GM13976 (cell line): ENCODE data around the gene SPOCD1.

ENCODE experiments used
- DNase-seq: peaks from one replicate; pipeline ENCODE4 v3.0.0; 2012; ENCODE audit warnings: low spot score
- in situ Hi-C: fragments of 300-500 bp; cut with MboI; formaldehyde crosslinking; loops from one replicate; pipeline ENCODE4 v1.12.0; 2022; ENCODE audit warnings: low sequenced_read_pairs, mixed read lengths, inconsistent platforms; ENCODE audit not compliant: unreplicated experiment
- TF ChIP-seq, protein P1 (sequence below): IDR thresholded peaks from 2 replicates; pipeline ENCODE4 v1.5.1; 2012; ENCODE audit warnings: borderline replicate concordance, mild to moderate bottlenecking; ENCODE audit not compliant: insufficient read depth; ENCODE audit errors: extremely low read depth, missing control alignments, control extremely low read depth

The SPOCD1 gene

DNA sequence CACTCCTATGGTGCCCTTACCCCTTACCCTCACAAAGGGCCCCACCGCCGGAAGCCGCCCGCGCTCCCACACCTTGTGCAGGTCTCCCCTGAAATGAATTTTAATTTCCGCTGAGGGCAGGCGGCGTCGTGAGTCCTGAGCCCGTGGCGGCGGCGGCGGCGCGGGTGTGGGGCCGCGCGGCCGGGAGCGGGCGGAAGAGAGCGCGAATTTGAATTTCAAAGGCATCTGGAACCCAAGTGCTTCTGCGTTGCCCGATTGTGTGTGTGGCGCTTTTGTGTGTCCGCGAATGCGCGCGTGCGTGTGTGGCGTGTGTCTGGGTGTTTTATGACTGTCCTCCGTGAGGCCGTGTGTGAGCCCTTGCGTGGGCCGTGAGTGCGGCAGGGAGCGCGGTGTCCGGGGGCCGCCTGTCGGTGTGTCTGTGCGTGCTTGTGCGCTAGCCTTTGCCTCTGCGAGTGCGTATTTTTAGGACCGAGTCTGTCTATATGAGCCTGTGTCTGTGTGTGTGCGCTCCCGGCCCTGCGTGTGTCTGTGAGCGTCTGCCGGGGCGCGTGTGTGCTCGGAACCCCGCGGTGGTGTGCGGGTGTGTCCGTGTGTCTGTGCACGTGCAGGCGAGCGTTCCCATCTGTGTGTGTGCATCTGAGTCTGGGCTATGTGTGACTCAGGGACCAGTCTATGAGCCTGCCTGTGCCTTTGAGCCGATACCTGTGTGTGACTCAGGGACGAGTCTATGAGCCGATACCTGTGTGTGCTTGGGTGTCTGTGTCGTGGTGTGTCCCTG lies 43.7 kb downstream of the SPOCD1 start:
- in situ Hi-C loops, result no loop called here
- TF ChIP-seq, protein P1, sequence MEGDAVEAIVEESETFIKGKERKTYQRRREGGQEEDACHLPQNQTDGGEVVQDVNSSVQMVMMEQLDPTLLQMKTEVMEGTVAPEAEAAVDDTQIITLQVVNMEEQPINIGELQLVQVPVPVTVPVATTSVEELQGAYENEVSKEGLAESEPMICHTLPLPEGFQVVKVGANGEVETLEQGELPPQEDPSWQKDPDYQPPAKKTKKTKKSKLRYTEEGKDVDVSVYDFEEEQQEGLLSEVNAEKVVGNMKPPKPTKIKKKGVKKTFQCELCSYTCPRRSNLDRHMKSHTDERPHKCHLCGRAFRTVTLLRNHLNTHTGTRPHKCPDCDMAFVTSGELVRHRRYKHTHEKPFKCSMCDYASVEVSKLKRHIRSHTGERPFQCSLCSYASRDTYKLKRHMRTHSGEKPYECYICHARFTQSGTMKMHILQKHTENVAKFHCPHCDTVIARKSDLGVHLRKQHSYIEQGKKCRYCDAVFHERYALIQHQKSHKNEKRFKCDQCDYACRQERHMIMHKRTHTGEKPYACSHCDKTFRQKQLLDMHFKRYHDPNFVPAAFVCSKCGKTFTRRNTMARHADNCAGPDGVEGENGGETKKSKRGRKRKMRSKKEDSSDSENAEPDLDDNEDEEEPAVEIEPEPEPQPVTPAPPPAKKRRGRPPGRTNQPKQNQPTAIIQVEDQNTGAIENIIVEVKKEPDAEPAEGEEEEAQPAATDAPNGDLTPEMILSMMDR, result no peak
- DNase-seq, result no peak

DNA sequence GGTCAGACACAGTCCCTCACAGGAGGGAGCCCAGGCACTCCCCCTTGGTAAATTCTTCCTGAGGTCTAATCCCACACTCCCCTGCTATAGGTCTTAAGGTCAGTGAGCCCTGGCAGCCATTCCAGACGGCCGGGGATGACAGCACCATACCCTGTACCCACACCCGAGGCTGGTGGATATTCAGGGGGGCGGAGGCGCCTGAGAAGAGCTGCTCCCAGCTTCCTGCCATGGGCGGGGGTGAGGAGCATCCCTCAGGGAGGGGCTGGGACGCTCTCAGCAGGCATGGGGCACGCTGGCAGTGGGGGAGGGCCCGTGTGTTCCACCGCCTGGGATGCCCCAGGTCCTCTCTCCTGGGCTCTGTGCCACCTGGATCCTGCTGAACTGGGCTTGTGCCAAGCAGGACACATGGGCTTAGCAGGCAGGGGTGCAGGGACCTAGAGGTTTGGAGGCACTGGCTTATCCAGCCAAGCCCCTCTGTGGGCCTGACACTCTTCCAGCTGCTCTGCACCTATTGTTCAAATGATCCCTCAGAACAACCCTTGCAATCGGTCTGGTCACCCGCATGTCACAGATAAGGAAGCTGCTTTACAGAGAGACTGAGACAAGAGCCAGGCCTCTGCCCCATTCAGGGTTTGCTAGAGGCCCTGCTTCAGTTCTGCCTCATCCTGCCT lies 46.0 kb downstream of the SPOCD1 start:
- in situ Hi-C loops, result no loop called here
- no peak for DNase-seq
- TF ChIP-seq, protein P1, result no peak

DNA sequence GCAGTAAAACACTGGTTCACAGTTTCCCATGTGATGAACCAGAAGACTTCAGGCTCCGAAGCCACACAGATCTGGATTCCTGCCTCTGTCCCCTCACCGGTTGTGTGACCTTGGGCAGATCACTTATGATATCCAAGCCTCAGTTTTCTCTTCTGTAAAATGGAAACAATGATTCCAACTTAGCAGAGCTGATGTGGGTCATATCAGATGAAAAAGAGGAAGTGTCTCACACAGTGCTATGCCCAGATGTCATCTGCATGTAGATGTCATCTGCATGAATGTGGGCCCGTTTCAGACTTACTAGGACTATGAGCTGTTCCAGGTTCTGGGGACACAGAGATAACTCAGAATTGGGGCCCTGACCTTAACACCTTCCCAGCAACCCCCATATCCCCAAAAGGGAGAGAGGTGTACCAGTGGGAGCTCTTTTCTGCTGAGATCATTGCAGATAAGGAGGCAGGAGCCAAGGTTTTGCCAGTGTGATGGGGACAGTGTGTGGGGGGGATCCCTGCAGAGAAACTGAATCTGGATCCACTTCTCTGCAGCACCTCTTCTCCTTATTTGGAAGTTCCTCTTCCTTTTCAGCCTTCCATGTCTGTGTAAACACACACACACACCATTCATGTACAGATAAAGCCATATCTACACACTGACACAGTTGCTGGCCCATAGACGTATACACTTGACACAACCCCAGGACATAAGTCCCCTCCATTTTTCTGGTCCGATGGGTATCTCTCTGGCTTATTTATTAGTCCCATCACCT lies 46.7 kb downstream of the SPOCD1 start:
- in situ Hi-C loops, result no loop called here
- DNase-seq, result no peak
- TF ChIP-seq, protein P1, result no peak

DNA sequence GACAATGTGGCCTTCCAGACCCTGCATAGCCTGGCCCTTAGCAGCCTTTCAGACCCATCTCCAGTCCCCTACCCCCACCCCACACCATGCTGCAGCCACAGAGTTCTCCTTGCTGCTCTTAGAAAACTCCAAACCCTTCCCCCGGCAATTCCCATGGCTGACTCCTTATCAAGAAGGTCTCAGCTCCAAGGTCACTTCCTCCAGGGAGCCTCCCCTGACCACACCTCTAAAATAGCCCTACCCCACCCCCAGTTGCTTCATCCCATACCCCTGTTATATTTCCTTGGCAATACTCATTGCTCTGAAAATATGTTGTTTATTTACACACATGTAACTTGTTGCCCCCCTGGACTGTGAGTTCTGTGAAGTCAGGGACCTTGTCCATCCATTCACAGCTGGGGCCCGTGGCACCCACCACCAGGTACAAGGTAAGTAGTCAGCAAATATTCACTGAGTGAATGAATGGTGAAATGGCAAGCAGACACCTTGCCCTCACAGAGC lies 47.4 kb downstream of the SPOCD1 start:
- in situ Hi-C loops, result no loop called here
- TF ChIP-seq, protein P1, result no peak
- no peak for DNase-seq

DNA sequence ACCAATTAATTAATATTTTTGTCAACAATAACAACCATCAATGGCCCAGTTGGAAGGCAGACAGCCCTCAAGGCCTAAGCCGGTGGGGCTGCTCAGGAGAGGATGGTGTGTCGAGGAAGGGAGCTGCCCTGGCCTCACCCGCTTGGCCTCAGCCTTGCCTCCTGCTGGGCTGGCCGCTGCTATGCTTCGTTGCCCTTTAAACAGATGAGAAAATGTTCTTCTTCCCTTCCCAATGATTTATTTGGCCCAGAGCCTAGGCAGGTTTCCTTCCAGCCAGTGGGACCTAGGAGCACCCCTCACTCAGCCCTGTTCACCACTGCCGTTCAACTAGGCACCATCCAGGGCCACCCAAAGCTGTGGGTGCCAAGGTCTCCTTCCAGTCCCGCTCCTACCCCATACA lies 48.6 kb downstream of the SPOCD1 start:
- in situ Hi-C loops, result no loop called here
- TF ChIP-seq, protein P1, result no peak
- no peak for DNase-seq

DNA sequence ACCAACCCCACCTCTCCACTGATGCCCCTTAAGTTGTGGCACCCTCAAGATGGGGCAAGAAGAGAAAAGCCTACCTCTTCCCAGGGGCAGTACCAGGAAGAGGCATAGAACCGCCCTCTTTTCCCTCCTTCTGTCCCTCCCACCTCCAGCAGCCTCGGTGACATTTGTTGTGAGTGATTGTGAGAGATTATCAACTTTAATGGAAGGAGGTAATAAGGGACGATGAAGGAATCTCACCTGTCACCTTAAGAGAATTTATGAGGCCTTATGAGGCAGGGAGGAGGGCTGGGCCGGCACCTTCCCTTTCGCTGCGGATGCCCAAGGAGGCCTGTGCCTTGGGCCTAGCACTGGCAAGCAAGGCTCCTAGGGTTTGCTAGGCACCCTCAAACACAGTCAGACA lies 50.3 kb downstream of the SPOCD1 start:
- no peak for DNase-seq
- in situ Hi-C loops, result no loop called here
- TF ChIP-seq, protein P1, result no peak
